GM18508 (cell line): ENCODE measurements around the gene DPP10.

ENCODE experiments used
- ATAC-seq: cut with Tn5 transposase; IDR thresholded peaks from one replicate; pipeline ENCODE4 v1.9.1; 2021; ENCODE audit warnings: moderate number of reproducible peaks; ENCODE audit not compliant: insufficient read depth, unreplicated experiment

The DPP10 gene

DNA sequence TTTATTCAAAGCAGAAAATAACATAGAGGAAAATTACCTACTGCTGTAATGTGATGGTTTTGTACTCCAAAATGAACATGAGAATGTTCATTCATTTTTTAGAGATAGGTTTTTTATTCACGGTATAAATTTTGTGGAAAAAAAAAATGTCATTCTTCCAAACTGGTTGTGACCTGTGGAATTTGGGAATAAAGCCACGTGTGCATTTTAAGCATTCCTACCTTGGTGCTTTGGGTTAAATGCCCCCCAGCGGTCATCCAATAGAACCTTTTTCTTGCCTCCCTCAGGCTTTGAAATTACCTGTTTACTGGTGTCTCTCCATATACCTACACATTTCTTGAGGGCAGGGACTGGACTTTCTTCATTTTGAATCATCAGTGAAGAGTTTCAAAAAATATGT lies 740.7 kb downstream of the DPP10 start:
- no peak for ATAC-seq

DNA sequence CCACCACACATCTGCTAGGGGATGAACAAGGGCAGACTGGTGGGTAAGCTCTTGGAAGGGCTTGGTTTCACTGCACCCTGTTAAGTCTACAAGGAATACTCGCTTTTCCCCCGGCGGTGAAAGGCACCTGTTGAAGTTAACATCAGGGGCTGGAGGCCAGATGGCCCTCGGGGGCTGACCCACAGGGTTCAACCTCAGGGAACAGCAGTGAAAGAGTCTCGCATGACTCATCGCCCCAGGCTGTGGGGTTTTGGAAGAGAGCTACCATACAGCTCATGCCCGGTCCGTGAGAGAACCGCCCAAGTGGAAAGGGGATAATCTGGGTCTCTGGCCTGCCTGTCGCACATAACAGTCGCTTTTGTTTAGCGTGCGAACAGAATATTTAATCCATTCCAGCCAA lies 748.0 kb downstream of the DPP10 start:
- no peak for ATAC-seq

DNA sequence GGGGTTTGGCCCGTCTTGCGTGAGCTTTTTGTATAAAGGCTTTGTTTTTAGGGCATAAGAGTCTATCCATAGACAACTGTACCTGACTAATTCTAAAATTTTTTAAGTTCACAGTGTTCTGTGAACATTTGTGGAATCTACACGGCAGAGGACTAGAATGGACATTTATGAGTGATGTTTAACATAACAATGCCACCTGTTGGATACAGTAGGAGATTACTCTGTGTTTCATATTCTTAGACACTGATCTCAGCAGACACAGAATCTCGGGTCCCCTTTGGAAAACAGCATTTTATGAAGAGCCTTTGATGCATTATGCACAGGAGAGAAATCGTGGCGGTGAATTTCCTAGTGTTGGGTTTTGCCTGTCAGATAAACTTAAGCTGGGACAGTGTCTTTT lies 752.2 kb downstream of the DPP10 start:
- no peak for ATAC-seq

DNA sequence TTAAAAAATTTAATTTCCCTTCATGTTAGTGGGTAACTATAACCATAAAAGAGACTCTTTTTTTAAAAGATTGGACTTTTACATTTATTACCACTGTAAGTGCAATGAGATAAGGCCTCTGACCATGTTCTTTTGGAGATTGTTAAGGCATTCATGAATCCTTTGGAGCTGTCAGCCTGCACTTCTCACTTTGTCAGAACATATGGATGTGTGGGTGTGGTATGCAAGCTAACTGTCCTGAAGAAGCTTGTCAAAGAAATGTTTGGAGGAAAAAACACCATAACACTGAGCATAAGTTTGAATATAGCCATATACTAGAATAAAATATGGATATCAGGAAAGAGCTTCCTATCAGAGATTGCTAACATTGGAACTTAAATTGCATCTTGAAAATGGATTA lies 754.1 kb downstream of the DPP10 start:
- no peak for ATAC-seq

DNA sequence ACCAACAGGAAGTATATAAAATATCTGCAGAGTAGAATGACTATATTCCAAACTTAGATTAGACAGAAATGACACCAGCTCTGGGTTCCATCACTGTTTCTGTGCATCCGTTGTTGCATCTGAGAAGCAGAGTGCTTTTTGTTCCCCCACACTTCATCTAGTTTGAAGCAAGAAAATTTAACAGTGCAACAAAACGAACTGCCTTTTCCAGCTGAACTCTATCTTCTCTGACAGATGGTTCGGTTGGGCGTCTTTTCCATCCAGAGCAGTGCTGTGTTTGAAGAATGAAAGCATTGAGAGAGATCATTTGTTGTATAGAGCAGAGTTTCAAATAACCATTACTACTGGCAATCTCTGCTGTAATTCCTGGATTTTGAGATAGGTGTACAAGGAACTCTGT lies 757.5 kb downstream of the DPP10 start:
- ATAC-seq = no peak

DNA sequence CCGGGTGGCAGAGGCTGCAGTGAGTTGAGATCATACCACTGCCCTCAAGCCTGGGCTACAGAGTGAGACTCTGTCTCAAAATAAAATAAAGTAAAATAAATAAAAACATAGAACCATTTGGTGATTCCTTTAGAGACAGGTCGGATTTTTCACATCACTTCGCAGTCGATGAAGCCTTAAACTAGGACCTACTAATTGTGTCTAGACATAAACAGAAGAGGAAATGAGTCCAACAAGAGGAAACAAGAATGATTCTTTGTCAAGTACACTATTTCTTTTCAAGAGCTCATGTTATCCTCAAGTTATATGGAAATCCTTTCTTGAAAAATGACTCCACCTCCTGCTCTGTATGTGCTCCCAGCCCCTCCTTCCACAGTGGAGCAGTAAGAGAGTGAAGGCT lies 758.9 kb downstream of the DPP10 start:
- ATAC-seq = no peak

DNA sequence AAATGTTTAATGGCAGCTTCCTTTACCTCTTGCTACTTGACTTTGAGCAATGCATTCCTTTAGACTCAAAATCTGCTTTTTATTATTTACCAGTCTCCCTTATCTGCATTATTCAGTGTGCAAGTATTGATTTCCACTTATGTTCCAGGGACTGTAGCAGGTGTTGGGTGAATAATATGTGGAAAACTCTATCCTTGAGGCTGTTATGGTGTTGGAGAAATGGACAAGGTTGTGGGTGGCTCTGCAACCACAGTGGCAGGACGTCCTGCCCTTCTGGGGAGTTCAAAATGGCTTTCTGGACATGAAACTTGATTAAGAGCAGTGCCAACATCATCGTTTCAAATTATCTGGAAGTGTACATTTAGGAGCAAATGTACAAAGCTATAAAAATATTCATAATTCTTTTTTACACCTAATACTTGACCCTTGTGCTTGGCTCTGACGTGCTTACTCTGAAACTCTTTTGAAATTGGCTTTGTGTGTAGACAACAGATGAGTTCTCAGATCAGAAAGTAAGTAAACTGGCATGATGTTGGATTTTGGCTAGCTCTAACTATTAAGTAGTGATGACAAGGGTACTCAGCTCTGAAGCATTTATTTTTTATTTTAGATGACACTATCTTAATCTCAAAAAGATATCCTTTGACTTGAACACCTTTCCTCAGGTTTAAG lies 766.2 kb downstream of the DPP10 start:
- no peak for ATAC-seq

DNA sequence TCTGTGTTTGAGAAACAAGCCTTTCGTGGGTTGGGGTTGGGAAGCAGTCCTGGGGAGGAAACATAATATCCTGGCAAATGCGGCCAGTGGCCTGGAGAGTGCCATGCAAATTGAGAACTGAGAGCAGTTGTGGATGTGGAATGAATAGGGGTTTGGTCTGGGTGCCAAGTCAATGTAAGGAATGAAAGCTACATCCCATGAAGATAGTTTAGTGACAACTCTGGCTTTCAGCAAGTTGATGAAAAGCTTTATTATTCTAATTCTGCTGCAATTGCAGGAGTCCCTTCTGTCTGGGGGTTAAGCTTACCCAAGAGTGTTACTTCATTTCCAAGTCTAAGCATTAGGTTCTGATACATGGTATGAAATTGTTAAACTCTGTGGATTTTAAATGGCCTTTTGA lies 771.6 kb downstream of the DPP10 start:
- no peak for ATAC-seq

DNA sequence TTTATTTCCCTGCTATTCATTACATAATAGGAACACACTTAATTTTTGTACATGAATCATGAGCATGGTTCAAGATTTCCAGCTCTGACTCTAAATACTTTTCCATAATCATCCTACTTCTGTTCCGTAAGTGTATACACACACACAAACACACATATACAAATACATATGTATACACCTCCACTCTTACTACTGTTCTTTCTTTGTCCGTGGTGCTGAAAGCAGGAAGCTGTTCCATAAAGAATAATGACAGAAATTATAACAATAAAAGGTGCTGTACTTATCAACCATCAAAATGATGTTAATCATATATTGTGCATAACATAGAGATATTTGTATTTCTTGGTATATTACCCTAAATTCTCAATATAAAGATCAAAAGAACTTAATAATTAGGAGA lies 776.9 kb downstream of the DPP10 start:
- ATAC-seq = no peak

DNA sequence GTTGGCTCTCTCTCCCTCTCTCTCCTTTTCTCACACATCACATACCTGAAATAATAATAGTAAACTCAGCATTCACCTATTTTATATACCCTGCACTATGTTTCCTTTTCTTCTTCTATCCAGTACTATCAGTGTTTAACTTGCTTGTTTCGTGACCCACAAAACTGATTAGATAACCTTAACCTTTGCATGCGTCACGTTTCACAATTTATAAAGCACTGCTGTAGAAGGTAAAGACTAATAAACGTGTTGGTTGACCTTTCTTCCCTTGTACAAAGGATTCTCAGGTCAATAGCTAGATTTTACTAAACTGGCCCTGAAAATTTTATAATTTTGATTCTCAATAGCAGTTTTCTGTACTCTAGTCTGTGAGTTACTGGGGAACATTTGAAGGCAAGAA lies 791.7 kb downstream of the DPP10 start:
- no peak for ATAC-seq

DNA sequence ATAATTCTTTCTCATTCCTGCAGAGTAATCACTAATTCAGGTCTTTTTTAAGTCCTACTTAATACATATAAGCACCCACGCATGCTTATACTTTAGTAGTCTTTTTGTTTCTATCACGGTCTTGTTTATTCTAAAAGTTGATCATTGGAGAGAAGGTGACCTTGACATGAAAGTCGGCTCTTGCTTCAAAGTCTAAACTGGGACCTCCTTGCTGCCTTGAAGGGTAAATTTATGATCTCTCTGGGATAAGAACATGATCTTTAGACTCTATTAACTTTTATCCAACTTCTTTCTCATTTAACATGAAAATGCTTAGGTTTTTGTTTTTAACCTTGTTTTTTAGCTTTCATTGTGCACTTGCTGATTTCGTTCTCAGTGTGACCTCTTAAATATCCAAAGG lies 792.3 kb downstream of the DPP10 start:
- no peak for ATAC-seq

DNA sequence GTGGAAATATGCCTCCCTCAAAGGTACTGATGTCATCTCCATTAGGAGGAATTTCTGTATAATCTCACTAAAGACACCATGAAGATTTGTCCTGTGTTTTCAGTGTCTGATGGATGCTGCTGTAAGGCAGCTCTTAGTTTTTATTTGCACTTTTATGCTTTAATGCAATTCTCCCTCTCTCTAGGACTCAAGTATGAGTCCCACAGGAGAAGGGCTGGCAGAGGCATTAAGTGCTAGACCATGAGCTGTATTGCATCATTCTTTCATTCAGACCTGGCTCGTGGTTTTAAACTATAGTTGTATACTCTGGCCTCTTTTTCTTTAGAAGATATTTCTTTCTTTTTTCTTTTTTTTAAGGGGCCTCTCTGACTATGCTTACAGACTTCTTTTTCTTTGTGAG lies 805.6 kb downstream of the DPP10 start:
- no peak for ATAC-seq

DNA sequence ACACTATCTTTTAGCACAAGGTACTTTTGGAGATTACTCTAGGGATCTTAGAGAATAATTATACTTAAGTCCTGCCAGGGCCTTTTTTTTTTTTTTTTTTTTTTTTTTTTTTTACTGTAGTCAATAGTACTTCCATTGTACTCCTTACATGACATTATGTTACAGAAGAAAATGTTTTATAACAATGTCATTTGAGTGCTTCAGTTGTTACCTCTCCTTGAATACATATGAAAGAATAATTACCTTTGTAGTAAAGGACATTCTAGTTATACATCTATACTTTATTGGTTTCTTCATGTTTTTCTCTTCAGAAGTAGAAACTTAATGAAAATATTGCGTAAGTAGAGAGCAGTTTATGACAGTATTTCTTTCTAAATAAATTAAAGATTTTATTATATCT lies 834.9 kb downstream of the DPP10 start:
- ATAC-seq = no peak

DNA sequence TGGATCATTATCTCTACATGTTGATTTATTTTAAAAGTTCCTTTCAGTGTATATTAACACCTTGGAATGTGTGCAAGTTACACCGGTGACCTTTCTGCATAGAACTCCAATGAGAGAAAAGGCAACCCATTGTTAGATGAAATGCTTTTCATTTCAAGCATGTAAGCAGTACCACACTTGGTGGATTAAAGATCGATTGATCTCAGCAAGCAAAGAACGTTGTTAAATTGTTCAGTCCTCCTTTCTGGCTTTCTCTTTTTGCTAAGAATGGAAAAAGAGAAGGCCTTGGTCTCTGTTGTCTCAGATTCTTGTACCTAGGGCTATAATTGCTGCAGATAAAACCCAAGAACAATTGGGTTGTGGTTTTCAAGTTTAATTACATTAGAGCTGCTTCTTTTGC lies 843.0 kb downstream of the DPP10 start:
- ATAC-seq = no peak

DNA sequence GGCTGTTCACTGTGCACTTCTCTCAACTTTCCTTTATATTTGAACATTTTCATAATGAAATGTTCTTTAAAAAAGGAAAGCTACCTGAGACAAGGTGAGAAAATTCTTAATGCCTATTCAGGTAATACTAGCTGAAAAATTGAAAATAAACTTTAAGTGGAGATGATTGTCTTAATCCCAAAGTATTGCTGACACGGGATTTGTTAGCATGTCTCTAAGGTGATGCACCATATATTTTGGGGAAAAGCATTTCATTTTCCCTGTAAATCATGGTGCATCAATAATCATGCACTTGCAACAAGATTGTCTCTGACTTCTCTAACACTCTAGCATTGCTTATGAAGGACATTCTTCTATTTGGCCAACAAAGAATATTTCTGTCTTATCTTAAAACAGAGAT lies 848.0 kb downstream of the DPP10 start:
- no peak for ATAC-seq

DNA sequence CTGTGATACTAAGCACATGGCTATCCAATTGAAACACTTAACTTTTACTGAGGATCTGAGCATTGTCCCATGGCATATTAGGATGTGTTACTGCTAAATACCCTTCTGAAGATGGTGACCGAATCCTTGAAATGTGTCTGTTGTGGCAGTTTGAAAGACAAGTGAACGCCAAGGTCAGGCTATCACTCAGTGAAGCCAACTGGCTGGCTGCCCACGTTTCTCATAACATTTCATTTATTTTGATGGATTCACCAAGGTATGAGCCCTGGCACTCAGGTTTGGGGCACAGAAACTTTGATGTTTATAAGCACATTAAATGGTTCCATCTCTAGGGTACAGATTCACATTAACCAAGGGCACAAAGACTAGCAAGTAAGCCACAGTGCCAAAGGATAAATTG lies 850.3 kb downstream of the DPP10 start:
- ATAC-seq = no peak

DNA sequence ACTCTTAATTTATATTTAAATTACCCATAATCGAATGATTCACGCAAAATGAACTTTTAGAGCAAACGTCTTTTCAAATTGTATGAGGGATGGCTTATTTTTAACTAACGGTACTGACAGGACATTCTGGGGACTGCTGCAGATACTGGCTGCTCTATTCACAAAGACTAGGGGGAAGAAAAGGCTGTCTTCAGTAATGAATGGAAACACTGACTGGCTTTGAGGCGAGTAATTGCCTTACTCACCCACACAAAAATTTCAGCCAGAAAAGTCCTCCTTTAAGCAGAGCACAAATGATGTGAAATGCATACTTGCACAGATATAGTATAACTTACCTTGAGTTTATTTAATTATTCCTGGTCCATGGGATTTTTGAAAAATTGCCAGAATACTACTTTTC lies 852.6 kb downstream of the DPP10 start:
- no peak for ATAC-seq

DNA sequence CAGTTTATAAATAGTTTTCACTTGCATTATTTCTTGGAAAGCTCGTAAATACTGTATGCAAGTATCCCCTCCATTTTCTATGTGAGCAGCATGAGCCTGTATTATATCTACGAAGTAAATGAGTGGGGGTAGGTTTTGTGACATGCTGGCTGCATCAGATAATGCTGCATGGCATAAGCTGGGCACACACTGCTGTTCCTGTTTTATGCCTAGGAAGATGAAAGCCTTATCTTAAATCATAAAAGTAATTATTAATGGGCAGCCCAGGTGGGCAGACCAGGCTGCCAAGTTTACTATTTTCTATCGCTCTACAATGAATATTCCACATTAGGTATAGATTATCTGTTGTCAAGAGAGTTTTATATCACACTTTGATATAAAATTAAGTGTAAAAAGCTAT lies 854.6 kb downstream of the DPP10 start:
- no peak for ATAC-seq

DNA sequence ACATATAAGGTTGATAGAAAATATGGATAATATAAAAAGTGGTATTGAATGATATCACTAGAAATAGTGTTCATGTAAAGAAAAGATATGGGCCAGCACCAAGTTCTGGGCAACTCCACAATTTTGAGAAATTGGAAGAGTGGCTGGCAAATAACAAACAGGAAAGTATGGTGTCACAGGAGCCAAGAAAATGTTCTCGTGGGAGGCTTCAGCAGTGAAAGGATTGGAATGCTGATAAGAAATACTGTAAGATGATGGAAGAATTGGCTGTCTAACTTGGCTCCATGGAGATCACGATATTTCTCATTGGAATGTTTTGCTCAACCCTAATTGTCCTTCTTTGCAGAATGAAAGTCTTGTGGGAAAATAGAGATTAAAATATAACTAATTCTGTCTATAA lies 856.8 kb downstream of the DPP10 start:
- ATAC-seq = no peak

DNA sequence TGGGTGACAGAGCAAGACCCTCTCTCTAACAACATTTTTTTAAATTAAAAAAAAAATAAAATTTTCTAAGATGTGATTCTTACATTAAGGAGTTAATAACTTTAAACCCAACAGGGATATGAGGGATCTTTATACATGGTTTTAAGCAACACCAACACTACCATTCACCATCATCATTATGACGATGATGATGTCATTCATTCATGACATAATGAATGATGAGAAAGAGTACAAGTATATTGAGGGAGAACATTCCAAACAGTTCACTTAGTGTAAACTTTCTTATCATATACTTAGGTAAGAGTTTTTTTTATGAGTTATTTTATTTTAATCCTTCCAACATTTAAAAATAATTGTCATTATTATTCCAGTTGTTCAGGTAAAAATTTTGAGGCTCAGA lies 863.3 kb downstream of the DPP10 start:
- no peak for ATAC-seq

DNA sequence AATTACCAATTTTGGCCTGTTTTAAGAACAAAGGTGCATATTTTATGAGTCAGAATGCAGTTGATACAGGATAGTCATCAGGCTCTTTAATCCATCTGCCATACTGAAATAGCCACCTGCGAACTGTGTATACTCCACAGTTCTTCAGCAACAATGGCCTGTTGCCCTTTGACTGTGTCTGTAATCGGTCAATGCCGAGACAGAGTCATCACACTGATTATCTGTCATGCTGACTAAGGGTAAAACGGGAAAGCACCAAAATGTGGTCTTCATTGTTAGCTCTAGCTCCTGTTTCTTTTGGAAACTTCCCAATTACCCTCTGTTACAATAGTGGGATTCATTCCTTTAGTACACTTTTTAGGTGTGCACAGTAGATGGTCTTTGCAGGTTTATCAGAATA lies 871.7 kb downstream of the DPP10 start:
- no peak for ATAC-seq

DNA sequence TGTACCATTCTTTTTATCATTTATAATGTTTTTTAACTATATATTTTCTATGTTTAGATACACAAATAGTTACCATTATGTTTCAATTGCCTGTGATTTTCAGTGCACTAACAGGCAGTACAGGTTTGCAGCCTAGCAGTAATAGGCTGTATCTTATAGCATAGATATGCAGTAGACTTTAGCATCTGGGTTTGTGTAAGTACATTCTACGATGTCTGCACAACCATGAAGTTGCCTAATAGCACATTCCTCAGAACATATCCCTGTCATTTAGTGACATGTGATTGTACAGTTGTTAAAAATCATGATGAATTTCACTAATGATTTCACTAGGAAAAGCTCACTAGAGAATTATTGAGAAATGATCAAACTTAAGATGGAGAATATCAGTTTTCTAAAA lies 884.6 kb downstream of the DPP10 start:
- no peak for ATAC-seq

DNA sequence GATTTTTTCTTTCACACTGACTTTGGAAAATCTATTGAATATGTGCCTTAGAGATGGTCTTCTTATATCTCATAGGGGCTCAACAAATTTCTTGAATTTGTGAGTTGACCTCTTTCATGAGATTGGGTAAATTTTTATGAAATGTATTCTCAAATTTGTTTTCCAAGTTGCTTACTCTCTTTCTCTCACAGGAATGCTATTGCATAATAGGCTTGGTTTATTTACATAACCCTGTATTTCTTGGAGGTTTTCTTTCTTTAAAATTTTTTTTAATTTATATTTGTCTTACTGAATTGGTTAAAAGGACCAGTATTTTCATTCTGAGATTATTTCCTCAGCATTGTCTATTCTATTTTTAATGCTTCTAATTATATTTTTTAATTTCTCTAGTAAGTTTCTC lies 917.1 kb downstream of the DPP10 start:
- no peak for ATAC-seq
